WTC11 (cell line): ENCODE data around the gene CEACAM3. TPM values are rescaled to one million over a fixed set of nuclear protein-coding genes. Genes with fewer than 3 reads are reported as not detected.

Experiments used
- ATAC-seq: fragments of 200-7000 bp; cut with Tn5 transposase; 2 replicates; pipeline ENCODE4 v1.10.0; 2021; ENCODE audit warnings: mild to moderate bottlenecking, moderate library complexity
- CTCF ChIA-PET: fragments of 300-600 bp; sonication (Branson Sonifier 250); formaldehyde crosslinking; loops from one replicate; lab custom pipeline; 2021; ENCODE audit warnings: antibody characterized with exemption; lab: Charles Lee
- POLR2A ChIA-PET: fragments of 350-600 bp; sonication (Branson Sonifier 250); formaldehyde crosslinking; loops from one replicate; lab custom pipeline; 2021; ENCODE audit warnings: antibody characterized with exemption; lab: Charles Lee
- DNase-seq: peaks from one replicate; pipeline ENCODE4 v3.0.0; 2021; ENCODE audit warnings: low spot score
- H3K27ac Mint-ChIP-seq: 2 replicates; pipeline ENCODE4 v1.8.0; 2021; ENCODE audit warnings: mixed read lengths
- H3K27me3 Mint-ChIP-seq: 2 replicates; pipeline ENCODE4 v1.8.0; 2021; ENCODE audit warnings: low read depth, mild to moderate bottlenecking, moderate library complexity, mixed read lengths
- H3K36me3 Mint-ChIP-seq: 2 replicates; pipeline ENCODE4 v1.8.0; 2021; ENCODE audit warnings: mixed read lengths
- H3K4me1 Mint-ChIP-seq: 2 replicates; pipeline ENCODE4 v1.8.0; 2022; ENCODE audit warnings: mixed read lengths
- H3K4me3 Mint-ChIP-seq: 2 replicates; pipeline ENCODE4 v1.8.0; 2021; ENCODE audit warnings: mild to moderate bottlenecking, moderate library complexity, mixed read lengths
- H3K9me3 Mint-ChIP-seq: 2 replicates; pipeline ENCODE4 v1.8.0; 2021; ENCODE audit warnings: mixed read lengths
- AFF4 ChIP-seq: sonication (generic); formaldehyde crosslinking; IDR thresholded peaks from 2 replicates; pipeline ENCODE4 v1.8.1; 2023; ENCODE audit warnings: mild to moderate bottlenecking, missing genetic modification reagents, borderline replicate concordance
- CREB1 ChIP-seq: sonication (generic); formaldehyde crosslinking; IDR thresholded peaks from 2 replicates; pipeline ENCODE4 v1.8.0; 2023; ENCODE audit warnings: mild to moderate bottlenecking, missing genetic modification reagents
- E2F1 ChIP-seq: sonication (generic); formaldehyde crosslinking; IDR thresholded peaks from 2 replicates; pipeline ENCODE4 v1.8.0; 2022; ENCODE audit warnings: mild to moderate bottlenecking, missing genetic modification reagents
- E2F4 ChIP-seq: sonication (generic); formaldehyde crosslinking; IDR thresholded peaks from 2 replicates; pipeline ENCODE4 v1.8.1; 2022; ENCODE audit warnings: low read depth, mild to moderate bottlenecking, moderate library complexity, missing genetic modification reagents, borderline replicate concordance
- ELF4 ChIP-seq: sonication (generic); formaldehyde crosslinking; IDR thresholded peaks from 2 replicates; pipeline ENCODE4 v1.8.1; 2022; ENCODE audit warnings: low read depth, mild to moderate bottlenecking, moderate library complexity, missing genetic modification reagents
- ERG ChIP-seq: fragments of 250-450 bp; sonication (Bioruptor Pico); IDR thresholded peaks from 2 replicates; pipeline ENCODE4 v1.8.0; 2021; ENCODE audit warnings: mild to moderate bottlenecking
- GRHL2 ChIP-seq: fragments of 250-450 bp; sonication (Bioruptor Pico); IDR thresholded peaks from 2 replicates; pipeline ENCODE4 v1.8.0; 2022; ENCODE audit warnings: mild to moderate bottlenecking, moderate library complexity; ENCODE audit not compliant: insufficient replicate concordance, severe bottlenecking
- GTF2I ChIP-seq: fragments of 250-450 bp; sonication (Bioruptor Pico); conservative IDR thresholded peaks from 2 replicates; pipeline ENCODE4 v1.4.0; 2021; ENCODE audit warnings: mild to moderate bottlenecking
- HMGA2 ChIP-seq: fragments of 250-450 bp; sonication (Bioruptor Pico); IDR thresholded peaks from 2 replicates; pipeline ENCODE4 v1.4.0; 2021; ENCODE audit warnings: mild to moderate bottlenecking, moderate library complexity
- HMGXB4 ChIP-seq: sonication (generic); formaldehyde crosslinking; IDR thresholded peaks from 2 replicates; pipeline ENCODE4 v1.8.1; 2023; ENCODE audit warnings: mild to moderate bottlenecking, moderate library complexity, missing genetic modification reagents
- IRF2 ChIP-seq: sonication (generic); formaldehyde crosslinking; IDR thresholded peaks from 2 replicates; pipeline ENCODE4 v1.8.0; 2022; ENCODE audit warnings: low read depth, missing genetic modification reagents, borderline replicate concordance
- JUN ChIP-seq: sonication (generic); formaldehyde crosslinking; IDR thresholded peaks from 2 replicates; pipeline ENCODE4 v1.8.0; 2023; ENCODE audit warnings: mild to moderate bottlenecking, missing genetic modification reagents
- MLX ChIP-seq: sonication (generic); formaldehyde crosslinking; IDR thresholded peaks from 2 replicates; pipeline ENCODE4 v1.8.1; 2023; ENCODE audit warnings: mild to moderate bottlenecking, missing genetic modification reagents, moderate library complexity
- MXD4 ChIP-seq: fragments of 250-450 bp; sonication (Bioruptor Pico); IDR thresholded peaks from 2 replicates; pipeline ENCODE4 v1.8.0; 2021; ENCODE audit warnings: mild to moderate bottlenecking, moderate library complexity, borderline replicate concordance
- NR3C1 ChIP-seq: sonication (generic); formaldehyde crosslinking; conservative IDR thresholded peaks from 2 replicates; pipeline ENCODE4 v1.8.1; 2023; ENCODE audit warnings: low read depth, mild to moderate bottlenecking, missing genetic modification reagents
- OVOL2 ChIP-seq: fragments of 250-450 bp; sonication (Bioruptor Pico); IDR thresholded peaks from 2 replicates; pipeline ENCODE4 v1.9.0; 2021; ENCODE audit warnings: mild to moderate bottlenecking, borderline replicate concordance
- SOX15 ChIP-seq: fragments of 250-450 bp; sonication (Bioruptor Pico); IDR thresholded peaks from 2 replicates; pipeline ENCODE4 v1.9.0; 2021; ENCODE audit warnings: mild to moderate bottlenecking
- ZNF121 ChIP-seq: sonication (generic); formaldehyde crosslinking; IDR thresholded peaks from 2 replicates; pipeline ENCODE4 v1.8.0; 2023; ENCODE audit warnings: missing genetic modification reagents
- ZNF232 ChIP-seq: sonication (generic); formaldehyde crosslinking; IDR thresholded peaks from 2 replicates; pipeline ENCODE4 v1.8.0; 2022; ENCODE audit warnings: mild to moderate bottlenecking, missing genetic modification reagents
- ZNF425 ChIP-seq: fragments of 250-450 bp; sonication (Bioruptor Pico); conservative IDR thresholded peaks from 2 replicates; pipeline ENCODE4 v1.9.0; 2021; ENCODE audit warnings: mild to moderate bottlenecking
- ZNF512 ChIP-seq: sonication (generic); formaldehyde crosslinking; IDR thresholded peaks from 2 replicates; pipeline ENCODE4 v1.8.1; 2022; ENCODE audit warnings: missing genetic modification reagents, borderline replicate concordance
- total RNA-seq: library from RNA; stranded (reverse); gene quantifications from 3 replicates; pipeline ENCODE4 v1.2.3, GENCODE V29; 2021

Gene CEACAM3
- total RNA-seq, 1 experiment from 2014 or later, result not detected

- ChIA-PET POLR2A (no interaction called here), CTCF (interaction anchor here (5.3 kb wide), 1 partner anchor 13 kb away, joined by 31 read pairs; no protein-coding TSS in a partner anchor)
- no peak overlapping the region for H3K4me3 Mint-ChIP-seq
- H3K36me3 Mint-ChIP-seq, result no peaks in the 10 kb centered on the region
- no peak overlapping the region for H3K27ac Mint-ChIP-seq
- peaks cover 47% of the 10 kb centered on the region for H3K27me3 Mint-ChIP-seq
- ATAC-seq (no peak), DNase-seq (no peak)
- peaks cover 8% of the 10 kb centered on the region for H3K9me3 Mint-ChIP-seq
- TF ChIP-seq ZNF121 (CRISPR knock-in tag) (no peak), ZNF232 (no peak), JUN (CRISPR knock-in tag) (no peak), ERG (CRISPR knock-in tag) (no peak), MLX (CRISPR knock-in tag) (no peak), MXD4 (no peak), IRF2 (CRISPR knock-in tag) (no peak), GTF2I (CRISPR knock-in tag) (no peak), NR3C1 (CRISPR knock-in tag) (no peak), HMGXB4 (CRISPR knock-in tag) (no peak), E2F4 (CRISPR knock-in tag) (no peak), GRHL2 (CRISPR knock-in tag) (no peak), SOX15 (no peak), OVOL2 (no peak), E2F1 (CRISPR knock-in tag) (no peak), ZNF425 (CRISPR knock-in tag) (no peak), HMGA2 (CRISPR knock-in tag) (no peak), ELF4 (CRISPR knock-in tag) (no peak)
- H3K4me1 Mint-ChIP-seq, result peaks cover 10% of the 10 kb centered on the region
These were observed 52.7 kb downstream of the CEACAM3 start for GRCh38 chr19:41849067-41849466.

GRCh38 chr19:41850381-41850780, 54.0 kb downstream of the CEACAM3 start:
- ChIA-PET CTCF (interaction anchor here (1.8 to 5.3 kb wide), 2 partner anchors 14 to 58 kb away, joined by 7 to 31 read pairs; no protein-coding TSS in a partner anchor), POLR2A (interaction anchor here (0.8 kb wide), 1 partner anchor 10 kb away, joined by 3 read pairs; the partner anchor contains the start of gene RPS19)
- peaks cover 42% of the 10 kb centered on the region for H3K27me3 Mint-ChIP-seq
- no peak overlapping the region for H3K4me3 Mint-ChIP-seq
- DNase-seq (no peak), ATAC-seq (no peak)
- H3K27ac Mint-ChIP-seq, result no peak overlapping the region
- H3K36me3 Mint-ChIP-seq, result no peaks in the 10 kb centered on the region
- H3K9me3 Mint-ChIP-seq, result no peaks in the 10 kb centered on the region
- peaks cover 10% of the 10 kb centered on the region for H3K4me1 Mint-ChIP-seq
- TF ChIP-seq ZNF512 (CRISPR knock-in tag), result no peak
- no peak for TF ChIP-seq AFF4 (CRISPR knock-in tag)
- TF ChIP-seq CREB1, result no peak
- no peak for TF ChIP-seq ZNF232
